NB4 (cell line): ENCODE data around the gene SLC16A8.

Experiments
- MYC ChIP-seq: IDR thresholded peaks from 2 replicates; pipeline ENCODE4 v1.6.1; 2011; ENCODE audit warnings: low read depth, low read length
- POLR2A ChIP-seq: IDR thresholded peaks from 2 replicates; pipeline ENCODE4 v1.6.1; 2011; ENCODE audit warnings: mild to moderate bottlenecking; ENCODE audit not compliant: insufficient read length; ENCODE audit errors: extremely low read depth
- TF ChIP-seq, protein P1 (sequence below): IDR thresholded peaks from one replicate; pipeline ENCODE4 v1.5.1; 2012; ENCODE audit warnings: low read depth, low read length
- TF ChIP-seq, protein P2 (sequence below): IDR thresholded peaks from 2 replicates; pipeline ENCODE4 v1.6.1; 2011; ENCODE audit warnings: low read depth, low read length

DNA sequence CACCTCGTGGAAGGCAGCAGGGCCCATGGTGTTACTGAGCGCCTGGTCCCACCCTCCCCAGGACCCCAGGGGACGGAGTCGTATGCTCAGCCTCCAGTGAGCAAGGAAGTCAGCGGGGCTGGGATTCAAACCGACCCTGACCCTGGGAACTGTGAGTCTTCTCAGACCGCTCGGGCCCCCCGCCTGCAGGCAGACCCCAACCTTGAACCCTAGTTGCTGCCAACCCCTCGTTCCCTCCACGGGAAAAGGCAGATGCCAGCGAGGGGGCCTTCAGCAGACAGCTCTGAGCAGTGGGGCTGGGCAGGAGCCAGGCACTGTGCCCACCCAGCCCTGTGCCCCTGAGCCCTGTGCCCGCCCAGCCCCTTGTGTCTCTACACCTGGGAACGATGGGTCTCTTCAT is 6.4 kb downstream of the SLC16A8 start:
- TF ChIP-seq, protein P1, sequence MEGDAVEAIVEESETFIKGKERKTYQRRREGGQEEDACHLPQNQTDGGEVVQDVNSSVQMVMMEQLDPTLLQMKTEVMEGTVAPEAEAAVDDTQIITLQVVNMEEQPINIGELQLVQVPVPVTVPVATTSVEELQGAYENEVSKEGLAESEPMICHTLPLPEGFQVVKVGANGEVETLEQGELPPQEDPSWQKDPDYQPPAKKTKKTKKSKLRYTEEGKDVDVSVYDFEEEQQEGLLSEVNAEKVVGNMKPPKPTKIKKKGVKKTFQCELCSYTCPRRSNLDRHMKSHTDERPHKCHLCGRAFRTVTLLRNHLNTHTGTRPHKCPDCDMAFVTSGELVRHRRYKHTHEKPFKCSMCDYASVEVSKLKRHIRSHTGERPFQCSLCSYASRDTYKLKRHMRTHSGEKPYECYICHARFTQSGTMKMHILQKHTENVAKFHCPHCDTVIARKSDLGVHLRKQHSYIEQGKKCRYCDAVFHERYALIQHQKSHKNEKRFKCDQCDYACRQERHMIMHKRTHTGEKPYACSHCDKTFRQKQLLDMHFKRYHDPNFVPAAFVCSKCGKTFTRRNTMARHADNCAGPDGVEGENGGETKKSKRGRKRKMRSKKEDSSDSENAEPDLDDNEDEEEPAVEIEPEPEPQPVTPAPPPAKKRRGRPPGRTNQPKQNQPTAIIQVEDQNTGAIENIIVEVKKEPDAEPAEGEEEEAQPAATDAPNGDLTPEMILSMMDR: no peak
- TF ChIP-seq, protein P2, sequence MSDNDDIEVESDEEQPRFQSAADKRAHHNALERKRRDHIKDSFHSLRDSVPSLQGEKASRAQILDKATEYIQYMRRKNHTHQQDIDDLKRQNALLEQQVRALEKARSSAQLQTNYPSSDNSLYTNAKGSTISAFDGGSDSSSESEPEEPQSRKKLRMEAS: no peak
- TF ChIP-seq POLR2A (no peak), MYC (no peak)
